Lower leg skin (tissue), 3 donors: ENCODE results near the gene PIGV.

ENCODE experiments used
- POLR2A ChIP-seq, 2 donors: fragments of 450-650 bp; IDR thresholded peaks; one replicate each; pipeline ENCODE4 v1.6.1; 2016 to 2017; ENCODE audit warnings: antibody characterized with exemption in 2 of 2, mild to moderate bottlenecking in 1 of 2, moderate library complexity in 1 of 2
- TF ChIP-seq, protein P1 (sequence below), 3 donors: fragments of 450-650 bp; IDR thresholded peaks; one replicate each; pipeline ENCODE4 v1.5.1; 2016; ENCODE audit warnings: antibody characterized with exemption in 3 of 3, mild to moderate bottlenecking in 3 of 3, moderate library complexity in 2 of 3

- no peak for TF ChIP-seq POLR2A (IDR thresholded peaks at IDR 0.05)
- TF ChIP-seq, protein P1, sequence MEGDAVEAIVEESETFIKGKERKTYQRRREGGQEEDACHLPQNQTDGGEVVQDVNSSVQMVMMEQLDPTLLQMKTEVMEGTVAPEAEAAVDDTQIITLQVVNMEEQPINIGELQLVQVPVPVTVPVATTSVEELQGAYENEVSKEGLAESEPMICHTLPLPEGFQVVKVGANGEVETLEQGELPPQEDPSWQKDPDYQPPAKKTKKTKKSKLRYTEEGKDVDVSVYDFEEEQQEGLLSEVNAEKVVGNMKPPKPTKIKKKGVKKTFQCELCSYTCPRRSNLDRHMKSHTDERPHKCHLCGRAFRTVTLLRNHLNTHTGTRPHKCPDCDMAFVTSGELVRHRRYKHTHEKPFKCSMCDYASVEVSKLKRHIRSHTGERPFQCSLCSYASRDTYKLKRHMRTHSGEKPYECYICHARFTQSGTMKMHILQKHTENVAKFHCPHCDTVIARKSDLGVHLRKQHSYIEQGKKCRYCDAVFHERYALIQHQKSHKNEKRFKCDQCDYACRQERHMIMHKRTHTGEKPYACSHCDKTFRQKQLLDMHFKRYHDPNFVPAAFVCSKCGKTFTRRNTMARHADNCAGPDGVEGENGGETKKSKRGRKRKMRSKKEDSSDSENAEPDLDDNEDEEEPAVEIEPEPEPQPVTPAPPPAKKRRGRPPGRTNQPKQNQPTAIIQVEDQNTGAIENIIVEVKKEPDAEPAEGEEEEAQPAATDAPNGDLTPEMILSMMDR (IDR thresholded peaks at IDR 0.05), result no peak
Observed at GRCh38 chr1:26744075-26744959, 43.4 kb upstream of the PIGV start.
